Heart left ventricle (tissue), 13 donors: ENCODE data around the gene ATRNL1.

ENCODE experiments used
- POLR2A ChIP-seq, 2 donors: fragments of 450-650 bp; IDR thresholded peaks; one replicate each; pipeline ENCODE4 v1.6.1; 2017; ENCODE audit warnings: antibody characterized with exemption in 2 of 2, mild to moderate bottlenecking in 2 of 2, moderate library complexity in 2 of 2
- TF ChIP-seq, protein P1 (sequence below), 12 donors: fragments of 200-600 bp; sonication (generic) in 4 of 12; IDR thresholded peaks; one replicate each; pipeline versions ENCODE4 v1.5.0 to v1.8.0; 2018 to 2022; ENCODE audit warnings: antibody characterized with exemption in 12 of 12, mild to moderate bottlenecking in 5 of 12
- donor health status: ischemic (EF 13 %, LVEDD 7.1; RV severe dilation, severe dysfunction).
- donor health status: DM: no; HTN: yes; CAD: no.
- donor health status: DM: no; HTN: no; CAD: no.
- donor health status: ischemic (EF 25% LVEDD 6.9; RV normal size, moderate dysfunction).
- donor health status: ischemic (EF 25% LVEDD 5.7; RV mildly dilated, moderate dysfunction).
- donor health status: ischemic (EF 35%, LVEDD 5.7; RV mildly dilated, moderate dysfunction).
- donor health status: nonischemic (EF 11% LVEDD 7.7; RV severe dilation, severe dysfunction).
- donor health status: DM: yes; HTN: yes; CAD: no.
- donor health status: PGD.
- donor health status: ischemic (EF 29% LVEDD 5.4; RV normal size, mild dysfunction).
- donor health status: nonischemic (EF 23%, LVEDD 6.1; RV moderate dilation, normal function).

DNA sequence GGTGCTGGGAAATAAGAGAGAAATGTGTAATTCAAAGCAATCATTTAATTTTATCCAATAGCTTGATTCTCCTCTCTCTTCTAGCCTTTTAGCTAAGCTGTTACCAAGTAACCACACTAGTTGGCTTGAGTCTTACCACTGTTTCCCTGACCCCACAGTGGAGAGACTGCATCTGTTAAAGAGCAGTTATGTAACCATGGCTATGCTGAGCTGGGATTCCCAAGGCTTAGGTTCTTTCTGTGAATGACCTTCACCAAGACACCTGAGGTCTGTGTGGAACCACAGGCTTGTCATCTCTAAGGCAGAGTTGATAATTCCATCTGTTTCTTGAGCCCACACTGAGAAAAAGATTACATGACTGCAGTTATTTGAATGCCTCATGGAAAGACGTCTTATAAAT, 47.7 kb upstream of the ATRNL1 start:
- TF ChIP-seq, protein P1, sequence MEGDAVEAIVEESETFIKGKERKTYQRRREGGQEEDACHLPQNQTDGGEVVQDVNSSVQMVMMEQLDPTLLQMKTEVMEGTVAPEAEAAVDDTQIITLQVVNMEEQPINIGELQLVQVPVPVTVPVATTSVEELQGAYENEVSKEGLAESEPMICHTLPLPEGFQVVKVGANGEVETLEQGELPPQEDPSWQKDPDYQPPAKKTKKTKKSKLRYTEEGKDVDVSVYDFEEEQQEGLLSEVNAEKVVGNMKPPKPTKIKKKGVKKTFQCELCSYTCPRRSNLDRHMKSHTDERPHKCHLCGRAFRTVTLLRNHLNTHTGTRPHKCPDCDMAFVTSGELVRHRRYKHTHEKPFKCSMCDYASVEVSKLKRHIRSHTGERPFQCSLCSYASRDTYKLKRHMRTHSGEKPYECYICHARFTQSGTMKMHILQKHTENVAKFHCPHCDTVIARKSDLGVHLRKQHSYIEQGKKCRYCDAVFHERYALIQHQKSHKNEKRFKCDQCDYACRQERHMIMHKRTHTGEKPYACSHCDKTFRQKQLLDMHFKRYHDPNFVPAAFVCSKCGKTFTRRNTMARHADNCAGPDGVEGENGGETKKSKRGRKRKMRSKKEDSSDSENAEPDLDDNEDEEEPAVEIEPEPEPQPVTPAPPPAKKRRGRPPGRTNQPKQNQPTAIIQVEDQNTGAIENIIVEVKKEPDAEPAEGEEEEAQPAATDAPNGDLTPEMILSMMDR (IDR thresholded peaks at IDR 0.05) = no peak
- no peak for TF ChIP-seq POLR2A (IDR thresholded peaks at IDR 0.05)
